IgD-negative memory B cell (primary cell): ENCODE measurements around the gene VWA5B1. TPM values are rescaled to one million over a fixed set of nuclear protein-coding genes. Genes with fewer than 3 reads are reported as not detected.

Experiments
- H3K27ac Mint-ChIP-seq, 3 donors: one replicate each; pipeline ENCODE4 v1.8.0; 2020 to 2022; ENCODE audit warnings: mild to moderate bottlenecking in 3 of 3, mixed read lengths in 3 of 3, moderate library complexity in 1 of 3
- H3K27me3 Mint-ChIP-seq: one replicate; pipeline ENCODE4 v1.8.0; 2021; ENCODE audit warnings: mixed read lengths
- H3K36me3 Mint-ChIP-seq: one replicate; pipeline ENCODE4 v1.8.0; 2020; ENCODE audit warnings: mild to moderate bottlenecking, mixed read lengths
- H3K4me1 Mint-ChIP-seq, 3 donors: one replicate each; pipeline ENCODE4 v1.8.0; 2020 to 2022; ENCODE audit warnings: mixed read lengths in 3 of 3, mild to moderate bottlenecking in 1 of 3
- H3K4me3 Mint-ChIP-seq, 4 donors: one replicate each; pipeline ENCODE4 v1.8.0; 2020 to 2022; ENCODE audit warnings: mild to moderate bottlenecking in 4 of 4, mixed read lengths in 4 of 4, moderate library complexity in 3 of 4
- H3K9me3 Mint-ChIP-seq, 3 donors: one replicate each; pipeline ENCODE4 v1.8.0; 2020 to 2021; ENCODE audit warnings: mixed read lengths in 3 of 3, mild to moderate bottlenecking in 1 of 3
- polyA plus RNA-seq: library from polyadenylated mRNA; unstranded; fragments of 300-500 nt; fragmentation: Illumina TruSeq; gene quantifications from one replicate; pipeline ENCODE4 v1.2.3, GENCODE V29; 2021

Gene VWA5B1, protein sequence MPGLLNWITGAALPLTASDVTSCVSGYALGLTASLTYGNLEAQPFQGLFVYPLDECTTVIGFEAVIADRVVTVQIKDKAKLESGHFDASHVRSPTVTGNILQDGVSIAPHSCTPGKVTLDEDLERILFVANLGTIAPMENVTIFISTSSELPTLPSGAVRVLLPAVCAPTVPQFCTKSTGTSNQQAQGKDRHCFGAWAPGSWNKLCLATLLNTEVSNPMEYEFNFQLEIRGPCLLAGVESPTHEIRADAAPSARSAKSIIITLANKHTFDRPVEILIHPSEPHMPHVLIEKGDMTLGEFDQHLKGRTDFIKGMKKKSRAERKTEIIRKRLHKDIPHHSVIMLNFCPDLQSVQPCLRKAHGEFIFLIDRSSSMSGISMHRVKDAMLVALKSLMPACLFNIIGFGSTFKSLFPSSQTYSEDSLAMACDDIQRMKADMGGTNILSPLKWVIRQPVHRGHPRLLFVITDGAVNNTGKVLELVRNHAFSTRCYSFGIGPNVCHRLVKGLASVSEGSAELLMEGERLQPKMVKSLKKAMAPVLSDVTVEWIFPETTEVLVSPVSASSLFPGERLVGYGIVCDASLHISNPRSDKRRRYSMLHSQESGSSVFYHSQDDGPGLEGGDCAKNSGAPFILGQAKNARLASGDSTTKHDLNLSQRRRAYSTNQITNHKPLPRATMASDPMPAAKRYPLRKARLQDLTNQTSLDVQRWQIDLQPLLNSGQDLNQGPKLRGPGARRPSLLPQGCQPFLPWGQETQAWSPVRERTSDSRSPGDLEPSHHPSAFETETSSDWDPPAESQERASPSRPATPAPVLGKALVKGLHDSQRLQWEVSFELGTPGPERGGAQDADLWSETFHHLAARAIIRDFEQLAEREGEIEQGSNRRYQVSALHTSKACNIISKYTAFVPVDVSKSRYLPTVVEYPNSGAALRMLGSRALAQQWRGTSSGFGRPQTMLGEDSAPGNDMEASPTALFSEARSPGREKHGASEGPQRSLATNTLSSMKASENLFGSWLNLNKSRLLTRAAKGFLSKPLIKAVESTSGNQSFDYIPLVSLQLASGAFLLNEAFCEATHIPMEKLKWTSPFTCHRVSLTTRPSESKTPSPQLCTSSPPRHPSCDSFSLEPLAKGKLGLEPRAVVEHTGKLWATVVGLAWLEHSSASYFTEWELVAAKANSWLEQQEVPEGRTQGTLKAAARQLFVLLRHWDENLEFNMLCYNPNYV
- not detected for polyA plus RNA-seq

- H3K4me1 Mint-ChIP-seq = peaks cover 0 to 9% (median 9%) of the 10 kb centered on the region in 3 donors
- H3K4me3 Mint-ChIP-seq = peak within 1 kb of the TSS in 2 of 4 donors; percentile 0 to 41
- peaks cover 1% of the 10 kb centered on the region for H3K36me3 Mint-ChIP-seq
- peaks cover 0 to 4% (median 3%) of the 10 kb centered on the region in 3 donors for H3K9me3 Mint-ChIP-seq
- H3K27me3 Mint-ChIP-seq = peaks cover 45% of the 10 kb centered on the region
- peak within 1 kb of the TSS in 1 of 3 donors; percentile 33 for H3K27ac Mint-ChIP-seq
Measured at GRCh38 chr1:20290624-20291597, at the start of gene VWA5B1. Gene VWA5B1 (plus strand): TSS chr1:20290875. CDS start chr1:20310602, 19,727 bp downstream.

DNA sequence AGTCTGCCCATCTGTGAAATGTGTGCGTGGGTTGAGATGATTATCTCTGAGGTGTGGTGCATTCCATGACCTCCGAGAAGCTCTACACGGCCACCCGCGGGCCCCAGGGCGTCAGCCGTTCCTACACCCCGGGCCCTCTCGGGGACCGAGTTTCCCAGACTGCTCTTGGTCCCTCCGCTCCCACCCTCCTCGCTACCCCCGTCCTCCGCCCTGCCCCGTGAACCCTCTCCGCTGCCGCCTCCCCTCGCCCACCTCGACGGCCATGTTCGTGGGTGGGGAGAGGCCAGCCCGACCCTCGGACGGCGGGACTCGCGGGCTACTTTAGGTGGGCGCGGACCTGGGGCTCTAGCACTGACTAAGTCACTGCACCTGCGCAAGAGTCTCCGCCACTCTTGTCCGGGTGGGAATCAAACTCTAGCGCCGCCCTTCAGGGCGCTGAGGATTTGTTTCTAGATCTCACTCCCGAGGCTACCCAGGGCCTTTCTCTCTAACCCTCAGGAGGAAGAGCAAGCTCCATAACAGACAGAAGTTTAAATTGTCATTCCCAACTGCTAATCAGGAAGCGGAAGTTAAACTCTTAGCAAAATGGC lies 47.7 kb upstream of the VWA5B1 start:
- H3K27me3 Mint-ChIP-seq = peaks cover 16% of the 10 kb centered on the region

GRCh38 chr1:20248971-20249612 lies 41.6 kb upstream of the VWA5B1 start:
- Mint-ChIP-seq H3K27ac (peak overlapping the region in 2 of 3 donors; percentile 29 to 44), H3K4me1 (peaks cover 0 to 3% (median 1%) of the 10 kb centered on the region in 3 donors), H3K27me3 (peaks cover 5% of the 10 kb centered on the region), H3K36me3 (peaks cover 4% of the 10 kb centered on the region), H3K9me3 (peaks cover 0 to 2% (median 0%) of the 10 kb centered on the region in 3 donors), H3K4me3 (no peak overlapping the region)

More for the DNA sequence above, 47.7 kb upstream of the VWA5B1 start:
- no peaks in the 10 kb centered on the region for H3K4me1 Mint-ChIP-seq
- no peak overlapping the region for H3K4me3 Mint-ChIP-seq
- H3K9me3 Mint-ChIP-seq = no peaks in the 10 kb centered on the region
- H3K36me3 Mint-ChIP-seq = peaks cover 2% of the 10 kb centered on the region
- H3K27ac Mint-ChIP-seq = no peak overlapping the region

GRCh38 chr1:20250340-20250989 lies 40.2 kb upstream of the VWA5B1 start:
- Mint-ChIP-seq H3K36me3 (peaks cover 2% of the 10 kb centered on the region), H3K4me1 (peaks cover 0 to 3% (median 1%) of the 10 kb centered on the region in 3 donors), H3K9me3 (peaks cover 0 to 2% (median 0%) of the 10 kb centered on the region in 3 donors), H3K27me3 (peaks cover 3% of the 10 kb centered on the region), H3K4me3 (no peak overlapping the region), H3K27ac (no peak overlapping the region)

- peaks cover 0 to 2% (median 0%) of the 10 kb centered on the region in 3 donors for H3K9me3 Mint-ChIP-seq
- H3K27me3 Mint-ChIP-seq = peaks cover 6% of the 10 kb centered on the region
- peaks cover 2% of the 10 kb centered on the region for H3K36me3 Mint-ChIP-seq
- peaks cover 0 to 3% (median 3%) of the 10 kb centered on the region in 3 donors for H3K4me1 Mint-ChIP-seq
- no peak overlapping the region for H3K27ac Mint-ChIP-seq
- H3K4me3 Mint-ChIP-seq = no peak overlapping the region
Measured at GRCh38 chr1:20252587-20252986, 38.1 kb upstream of the VWA5B1 start.

DNA sequence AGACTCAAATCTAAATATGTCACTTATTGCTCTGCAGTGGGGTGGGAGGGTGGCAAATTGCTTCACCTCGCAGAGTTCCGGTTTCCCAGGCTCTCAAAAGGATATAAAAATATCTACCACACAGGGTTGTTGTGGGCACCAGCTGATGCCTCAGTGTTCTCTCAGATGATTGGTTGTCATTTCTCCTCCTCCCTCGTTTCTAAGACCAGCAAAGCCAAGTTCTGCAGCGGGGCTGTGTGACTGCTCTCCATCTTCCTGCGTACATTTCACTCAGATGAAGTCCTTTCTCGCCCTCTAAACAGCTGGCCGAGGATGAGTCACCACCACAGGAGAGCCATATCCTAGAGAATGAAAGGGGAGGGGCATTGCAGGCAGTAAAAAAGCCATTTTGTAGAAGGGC lies 35.0 kb upstream of the VWA5B1 start:
- Mint-ChIP-seq H3K36me3 (peaks cover 5% of the 10 kb centered on the region), H3K27me3 (peaks cover 13% of the 10 kb centered on the region), H3K4me3 (no peak overlapping the region), H3K4me1 (peaks cover 0 to 1% (median 0%) of the 10 kb centered on the region in 3 donors), H3K9me3 (no peaks in the 10 kb centered on the region), H3K27ac (no peak overlapping the region)

GRCh38 chr1:20259646-20260045 lies 31.0 kb upstream of the VWA5B1 start:
- Mint-ChIP-seq H3K36me3 (peaks cover 4% of the 10 kb centered on the region), H3K4me3 (no peak overlapping the region), H3K9me3 (no peaks in the 10 kb centered on the region), H3K27ac (no peak overlapping the region), H3K27me3 (peaks cover 19% of the 10 kb centered on the region), H3K4me1 (peaks cover 0 to 1% (median 0%) of the 10 kb centered on the region in 3 donors)

GRCh38 chr1:20261095-20261494 lies 29.6 kb upstream of the VWA5B1 start:
- Mint-ChIP-seq H3K4me3 (no peak overlapping the region), H3K27me3 (peaks cover 19% of the 10 kb centered on the region), H3K36me3 (peaks cover 4% of the 10 kb centered on the region), H3K27ac (no peak overlapping the region), H3K9me3 (no peaks in the 10 kb centered on the region), H3K4me1 (no peaks in the 10 kb centered on the region)

- Mint-ChIP-seq H3K4me1 (no peaks in the 10 kb centered on the region), H3K4me3 (no peak overlapping the region), H3K9me3 (no peaks in the 10 kb centered on the region), H3K36me3 (peaks cover 4% of the 10 kb centered on the region), H3K27me3 (peaks cover 12% of the 10 kb centered on the region), H3K27ac (peak overlapping the region in 1 of 3 donors; percentile 78)
Measured at GRCh38 chr1:20262810-20263534, 27.7 kb upstream of the VWA5B1 start.

DNA sequence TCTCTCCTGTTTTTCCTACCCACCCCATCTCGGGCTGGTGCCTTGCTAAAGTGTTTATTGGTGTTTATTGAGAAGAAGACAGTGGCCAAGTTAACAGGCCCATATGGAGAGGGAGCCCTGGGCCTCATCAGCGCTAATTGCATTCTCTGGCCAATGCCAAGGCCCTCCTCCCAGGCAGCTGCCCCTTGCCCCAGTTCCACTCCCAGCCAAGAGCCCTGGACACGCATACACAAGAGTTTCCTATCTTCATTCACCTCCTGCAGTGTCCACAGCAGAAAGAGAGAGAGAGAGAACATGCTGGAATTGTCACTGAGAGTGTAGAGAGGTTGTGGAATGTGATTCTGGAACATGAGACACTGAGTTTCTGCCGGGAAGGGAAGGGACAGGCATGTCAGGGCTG lies 25.4 kb upstream of the VWA5B1 start:
- no peaks in the 10 kb centered on the region for H3K4me1 Mint-ChIP-seq
- H3K9me3 Mint-ChIP-seq = no peaks in the 10 kb centered on the region
- H3K4me3 Mint-ChIP-seq = no peak overlapping the region
- no peaks in the 10 kb centered on the region for H3K36me3 Mint-ChIP-seq
- H3K27me3 Mint-ChIP-seq = peaks cover 14% of the 10 kb centered on the region
- H3K27ac Mint-ChIP-seq = no peak overlapping the region

DNA sequence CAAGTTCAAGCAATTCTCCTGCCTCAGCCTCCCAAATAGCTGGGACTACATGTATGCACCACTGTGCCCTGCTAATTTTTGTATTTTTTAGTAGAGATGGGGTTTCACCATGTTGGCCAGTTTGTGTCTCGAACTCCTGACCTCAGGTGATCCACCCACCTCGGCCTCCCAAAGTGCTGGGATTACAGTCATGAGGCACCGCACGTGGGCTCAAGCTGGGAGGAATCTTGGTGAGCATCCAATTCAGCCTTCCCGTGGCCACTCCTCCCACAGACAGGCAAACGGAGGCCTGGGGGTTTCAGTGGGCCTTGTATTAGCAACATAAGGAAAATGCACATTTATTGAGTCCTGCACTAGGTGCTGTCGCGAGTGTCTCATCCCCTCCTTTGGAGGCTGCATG lies 24.5 kb upstream of the VWA5B1 start:
- Mint-ChIP-seq H3K4me1 (no peaks in the 10 kb centered on the region), H3K36me3 (no peaks in the 10 kb centered on the region), H3K27ac (no peak overlapping the region), H3K4me3 (no peak overlapping the region), H3K27me3 (peaks cover 16% of the 10 kb centered on the region), H3K9me3 (peaks cover 0 to 2% (median 0%) of the 10 kb centered on the region in 3 donors)

DNA sequence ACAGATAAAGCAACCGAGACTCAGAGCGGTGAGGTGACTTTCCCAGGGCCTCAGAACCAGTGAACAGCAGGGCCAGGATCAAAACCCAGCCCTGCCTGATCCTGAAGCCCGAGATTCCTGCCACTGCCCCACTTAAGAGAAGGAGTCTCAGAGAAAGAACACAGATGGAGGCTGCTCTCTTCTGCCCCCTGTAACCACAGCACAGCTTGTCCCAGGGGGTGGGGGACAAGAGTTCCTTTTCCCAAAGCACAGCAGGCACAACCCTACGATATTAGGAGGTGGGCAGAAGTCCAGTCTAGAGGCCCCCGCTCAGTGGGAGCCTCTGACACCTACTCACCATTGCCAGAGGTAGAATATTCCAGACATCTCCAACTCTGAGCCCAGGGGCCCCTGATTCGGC lies 24.0 kb upstream of the VWA5B1 start:
- H3K27ac Mint-ChIP-seq = no peak overlapping the region
- no peaks in the 10 kb centered on the region for H3K4me1 Mint-ChIP-seq
- H3K27me3 Mint-ChIP-seq = peaks cover 17% of the 10 kb centered on the region
- H3K9me3 Mint-ChIP-seq = peaks cover 0 to 3% (median 0%) of the 10 kb centered on the region in 3 donors
- H3K4me3 Mint-ChIP-seq = no peak overlapping the region
- no peaks in the 10 kb centered on the region for H3K36me3 Mint-ChIP-seq
